CD14-positive monocyte (primary cell): ENCODE results near the gene TSSK1B. TPM values are rescaled to one million over a fixed set of nuclear protein-coding genes. Genes with fewer than 3 reads are reported as not detected.
A peak's percentile ranks its signal among the peaks of the same experiment; 100 is the strongest.

Experiments
- DNase-seq, 3 donors: peaks; one replicate each; pipeline ENCODE4 v3.0.0-alpha.2; 2011 to 2022
- H2AFZ ChIP-seq: 2 replicates; pipeline ENCODE4 v1.6.0; 2012; ENCODE audit warnings: mild to moderate bottlenecking, low read depth, low read length, inconsistent platforms; ENCODE audit not compliant: insufficient read depth, poor library complexity, severe bottlenecking
- H3K27ac ChIP-seq, 2 donors: 1 replicate in 1 of 2; 2 replicates in 1 of 2; pipeline ENCODE4 v1.5.1; 2012 to 2013; ENCODE audit warnings: low read length in 2 of 2, control low read depth in 1 of 2, inconsistent platforms in 1 of 2, low read depth in 1 of 2, mild to moderate bottlenecking in 1 of 2
- H3K27me3 ChIP-seq, 2 donors: one replicate each; pipeline versions ENCODE4 v1.6.0 to v1.6.1; 2011 to 2013; ENCODE audit warnings: low read length in 2 of 2; ENCODE audit not compliant: control insufficient read depth in 2 of 2, insufficient read depth in 2 of 2
- H3K36me3 ChIP-seq, 2 donors: replicated peaks in 1 of 2; 1 replicate in 1 of 2; 2 replicates in 1 of 2; pipeline versions ENCODE4 v1.5.1 to v1.6.1; 2012 to 2013; ENCODE audit warnings: low read length in 2 of 2, control low read depth in 1 of 2, inconsistent platforms in 1 of 2, mild to moderate bottlenecking in 1 of 2; ENCODE audit not compliant: insufficient read depth in 2 of 2, control insufficient read depth in 1 of 2
- H3K4me1 ChIP-seq, 2 donors: 1 replicate in 1 of 2; 2 replicates in 1 of 2; pipeline versions ENCODE4 v1.5.1 to v1.6.1; 2012 to 2013; ENCODE audit warnings: low read length in 2 of 2, control low read depth in 1 of 2, inconsistent platforms in 1 of 2, mild to moderate bottlenecking in 1 of 2, moderate library complexity in 1 of 2; ENCODE audit not compliant: insufficient read depth in 2 of 2, control insufficient read depth in 1 of 2
- H3K4me2 ChIP-seq: replicated peaks from 2 replicates; pipeline ENCODE3; 2012; ENCODE audit warnings: low read length, moderate library complexity, mild to moderate bottlenecking; ENCODE audit not compliant: poor library complexity, severe bottlenecking; ENCODE audit errors: extremely low read depth
- H3K4me3 ChIP-seq, 3 experiments: fragments of 200-600 bp in 1 of 3; sonication (generic) in 1 of 3; replicated peaks in 1 of 3; 1 replicate in 2 of 3; 2 replicates in 1 of 3; pipeline ENCODE4 v1.5.1; 2011 to 2013; ENCODE audit warnings: low read length in 3 of 3, mild to moderate bottlenecking in 3 of 3, control low read depth in 2 of 3, low read depth in 2 of 3, inconsistent platforms in 1 of 3, moderate library complexity in 1 of 3
- H3K79me2 ChIP-seq: 2 replicates; pipeline ENCODE4 v1.6.0; 2012; ENCODE audit warnings: mild to moderate bottlenecking, control low read depth, inconsistent platforms, low read length, moderate library complexity; ENCODE audit not compliant: insufficient read depth
- H3K9ac ChIP-seq: 2 replicates; pipeline ENCODE4 v1.6.0; 2017; ENCODE audit warnings: low read length, mild to moderate bottlenecking; ENCODE audit not compliant: insufficient read depth, poor library complexity, severe bottlenecking
- H3K9me3 ChIP-seq, 2 donors: replicated peaks in 1 of 2; 1 replicate in 1 of 2; 2 replicates in 1 of 2; pipeline versions ENCODE4 v1.5.1 to v1.6.1; 2012 to 2013; ENCODE audit warnings: low read length in 2 of 2, control low read depth in 1 of 2; ENCODE audit not compliant: control insufficient read depth in 1 of 2, insufficient read depth in 1 of 2
- H4K20me1 ChIP-seq: 2 replicates; pipeline ENCODE4 v1.6.0; 2012; ENCODE audit warnings: mild to moderate bottlenecking, low read length, control low read depth, moderate library complexity; ENCODE audit not compliant: insufficient read depth
- H3K27ac Mint-ChIP-seq, 7 donors: one replicate each; pipeline ENCODE4 v1.8.0; 2020; ENCODE audit warnings: mild to moderate bottlenecking in 7 of 7, mixed read lengths in 7 of 7, moderate library complexity in 6 of 7, inconsistent platforms in 2 of 7
- H3K27me3 Mint-ChIP-seq, 3 donors: one replicate each; pipeline ENCODE4 v1.8.0; 2021 to 2022; ENCODE audit warnings: low read depth in 3 of 3, mild to moderate bottlenecking in 3 of 3, mixed read lengths in 3 of 3, moderate library complexity in 3 of 3, inconsistent platforms in 1 of 3
- H3K36me3 Mint-ChIP-seq, 2 donors: one replicate each; pipeline ENCODE4 v1.8.0; 2020; ENCODE audit warnings: mixed read lengths in 2 of 2, inconsistent platforms in 1 of 2, mild to moderate bottlenecking in 1 of 2
- H3K4me1 Mint-ChIP-seq: one replicate; pipeline ENCODE4 v1.8.0; 2020; ENCODE audit warnings: mild to moderate bottlenecking, mixed read lengths
- H3K4me3 Mint-ChIP-seq, 2 donors: one replicate each; pipeline ENCODE4 v1.8.0; 2020; ENCODE audit warnings: mild to moderate bottlenecking in 2 of 2, mixed read lengths in 2 of 2, moderate library complexity in 1 of 2
- H3K9me3 Mint-ChIP-seq, 7 donors: one replicate each; pipeline ENCODE4 v1.8.0; 2020 to 2022; ENCODE audit warnings: mixed read lengths in 7 of 7, mild to moderate bottlenecking in 6 of 7, moderate library complexity in 6 of 7, inconsistent platforms in 2 of 7
- WGBS: methylation state at CpG from one replicate; pipeline ENCODE4 v1.1.5; 2013; ENCODE audit warnings: missing lambda C conversion rate; ENCODE audit not compliant: insufficient coverage; 5-methylcytosine and 5-hydroxymethylcytosine counted together
- intact Hi-C, 2 donors: fragments of 100-400 bp; cut with micrococcal nuclease; formaldehyde crosslinking; loops; one replicate each; pipeline versions ENCODE4 v1.15.0 to v1.15.1; 2023
- polyA plus RNA-seq, 3 donors: library from polyadenylated mRNA; depleted of rRNA in 1 of 3; unstranded in 2 of 3; stranded (reverse) in 1 of 3; fragments of 300-500 nt in 2 of 3; fragments of >200 nt in 1 of 3; fragmentation: Illumina TruSeq in 2 of 3; gene quantifications; 1 replicate in 2 of 3; 2 replicates in 1 of 3; pipeline ENCODE4 v1.2.3, GENCODE V29; 2012 to 2021
- TF ChIP-seq, protein P1 (sequence below): fragments of 200-600 bp; IDR thresholded peaks from one replicate; pipeline ENCODE4 v1.8.0; 2022; ENCODE audit warnings: antibody characterized with exemption, mild to moderate bottlenecking

Gene TSSK1B
- polyA plus RNA-seq, 3 donors: not detected

DNA sequence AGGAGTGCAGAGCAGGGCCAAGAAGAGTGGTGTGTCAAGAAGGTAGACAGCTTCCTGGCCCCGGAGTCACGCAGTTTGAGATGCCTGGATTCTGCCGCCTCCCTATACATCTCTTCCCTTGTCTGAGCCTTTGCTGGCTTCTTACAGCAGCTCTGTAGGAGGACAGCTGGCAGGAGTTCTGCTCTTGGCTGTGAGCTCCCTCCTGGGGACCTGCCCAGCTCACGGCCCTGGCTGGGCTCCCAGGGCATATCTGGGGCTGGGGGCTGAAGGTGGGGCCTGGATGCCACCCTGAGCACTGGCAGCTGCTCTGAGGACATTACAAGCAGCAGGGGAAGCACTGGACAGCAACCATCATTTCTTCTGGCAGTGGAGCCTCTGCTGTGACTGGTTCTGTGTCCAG lies 786 bp upstream of the TSSK1B start:
- Histone ChIP-seq H4K20me1 (no peaks in the 10 kb centered on the region), H3K27me3 (peaks cover 2 to 6% of the 10 kb centered on the region in 2 donors), H2AFZ (no peak overlapping the region), H3K9ac (no peak overlapping the region), H3K4me3 (no peak overlapping the region), H3K9me3 (no peaks in the 10 kb centered on the region), H3K79me2 (no peaks in the 10 kb centered on the region), H3K36me3 (no peaks in the 10 kb centered on the region), H3K4me1 (no peaks in the 10 kb centered on the region), H3K4me2 (no peak overlapping the region), H3K27ac (no peak overlapping the region)
- no peaks in the 10 kb centered on the region for H3K36me3 Mint-ChIP-seq
- peak overlapping the region in 1 of 2 donors; percentile 26 for H3K4me3 Mint-ChIP-seq
- peaks cover 7 to 18% (median 10%) of the 10 kb centered on the region in 3 donors for H3K27me3 Mint-ChIP-seq
- H3K4me1 Mint-ChIP-seq: no peaks in the 10 kb centered on the region
- DNase-seq: no peak
- H3K27ac Mint-ChIP-seq: no peak overlapping the region
- intact Hi-C loops: no loop called here
- TF ChIP-seq, protein P1, sequence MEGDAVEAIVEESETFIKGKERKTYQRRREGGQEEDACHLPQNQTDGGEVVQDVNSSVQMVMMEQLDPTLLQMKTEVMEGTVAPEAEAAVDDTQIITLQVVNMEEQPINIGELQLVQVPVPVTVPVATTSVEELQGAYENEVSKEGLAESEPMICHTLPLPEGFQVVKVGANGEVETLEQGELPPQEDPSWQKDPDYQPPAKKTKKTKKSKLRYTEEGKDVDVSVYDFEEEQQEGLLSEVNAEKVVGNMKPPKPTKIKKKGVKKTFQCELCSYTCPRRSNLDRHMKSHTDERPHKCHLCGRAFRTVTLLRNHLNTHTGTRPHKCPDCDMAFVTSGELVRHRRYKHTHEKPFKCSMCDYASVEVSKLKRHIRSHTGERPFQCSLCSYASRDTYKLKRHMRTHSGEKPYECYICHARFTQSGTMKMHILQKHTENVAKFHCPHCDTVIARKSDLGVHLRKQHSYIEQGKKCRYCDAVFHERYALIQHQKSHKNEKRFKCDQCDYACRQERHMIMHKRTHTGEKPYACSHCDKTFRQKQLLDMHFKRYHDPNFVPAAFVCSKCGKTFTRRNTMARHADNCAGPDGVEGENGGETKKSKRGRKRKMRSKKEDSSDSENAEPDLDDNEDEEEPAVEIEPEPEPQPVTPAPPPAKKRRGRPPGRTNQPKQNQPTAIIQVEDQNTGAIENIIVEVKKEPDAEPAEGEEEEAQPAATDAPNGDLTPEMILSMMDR: no peak
- peaks cover 0 to 2% (median 0%) of the 10 kb centered on the region in 7 donors for H3K9me3 Mint-ChIP-seq
- 78% methylated on average over 2 of the region's 4 CpGs for WGBS

GRCh38 chr5:113433862-113434612 lies 752 bp downstream of the TSSK1B start:
- Histone ChIP-seq H4K20me1 (no peaks in the 10 kb centered on the region), H3K79me2 (no peaks in the 10 kb centered on the region)
- no peaks in the 10 kb centered on the region for H3K4me1 Mint-ChIP-seq

More at GRCh38 chr5:113433862-113434612, 752 bp downstream of the TSSK1B start:
- H3K4me2 ChIP-seq: no peak overlapping the region
- 94% methylated on average over 38 of the region's 38 CpGs for WGBS
- DNase-seq: no peak
- Mint-ChIP-seq H3K27me3 (peaks cover 4 to 12% (median 5%) of the 10 kb centered on the region in 3 donors), H3K9me3 (peaks cover 0 to 2% (median 0%) of the 10 kb centered on the region in 7 donors), H3K36me3 (no peaks in the 10 kb centered on the region), H3K4me3 (no peak overlapping the region), H3K27ac (no peak overlapping the region)
- H3K4me3 ChIP-seq: no peak overlapping the region
- peaks cover 0 to 4% of the 10 kb centered on the region in 2 donors for H3K27me3 ChIP-seq
- no peaks in the 10 kb centered on the region for H3K9me3 ChIP-seq
- no peaks in the 10 kb centered on the region for H3K36me3 ChIP-seq
- no peak overlapping the region for H3K9ac ChIP-seq
- intact Hi-C loops: no loop called here
- TF ChIP-seq, protein P1: no peak
- no peaks in the 10 kb centered on the region for H3K4me1 ChIP-seq
- H2AFZ ChIP-seq: no peak overlapping the region
- H3K27ac ChIP-seq: no peak overlapping the region
